ENCODE results near the gene ODR4. TPM values are rescaled to one million over a fixed set of nuclear protein-coding genes. Genes with fewer than 3 reads are reported as not detected.

ODR4 gene
- total RNA-seq, 4 donors from 2014 or later = 11.3 to 16.8 (median 11.9) TPM

DNA sequence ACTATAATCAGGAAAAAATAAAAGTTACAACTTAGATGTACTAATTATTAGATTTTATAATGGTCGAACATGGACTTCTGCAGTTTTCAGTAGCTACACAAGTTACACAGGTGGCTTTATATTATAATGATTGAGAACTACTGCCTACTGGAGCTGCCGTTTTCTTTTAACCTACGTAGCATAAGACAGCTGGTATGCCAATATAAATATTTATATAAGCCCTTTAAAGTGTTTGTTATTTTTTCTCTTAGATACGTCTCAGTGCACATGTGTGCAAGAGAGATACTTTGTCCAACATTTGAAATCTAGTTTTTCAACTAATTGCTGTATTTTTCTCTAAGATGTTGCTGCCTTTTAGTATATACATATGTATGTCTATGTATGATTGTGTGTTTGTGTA, 42.9 kb downstream of the ODR4 start:
- intact Hi-C loops (cut with DNase I; ENCODE audit: low total_unique reads) (no loop called here), in situ Hi-C loops (cut with MboI; ENCODE audit: low sequenced_read_pairs in 4 of 4) (no loop called here)

DNA sequence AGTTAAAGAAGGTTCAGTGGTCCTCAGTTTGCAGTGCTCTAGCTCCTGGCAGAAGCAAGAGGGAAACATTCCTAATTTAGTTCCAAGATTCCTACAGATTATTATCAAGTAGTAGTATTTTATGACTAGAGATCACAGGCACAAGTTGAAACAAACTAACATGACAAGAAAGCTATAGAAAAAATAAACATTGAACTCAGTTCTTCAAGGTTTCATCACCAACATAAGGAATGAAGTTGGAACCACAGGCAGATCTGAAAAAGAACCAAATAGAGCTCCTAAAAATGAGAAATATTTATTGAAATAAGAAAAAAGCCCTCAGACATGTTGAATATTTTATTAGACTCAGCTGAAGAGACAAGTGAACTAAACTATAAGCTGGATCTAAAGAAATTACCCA, 44.7 kb downstream of the ODR4 start:
- H3K27ac ChIP-seq = no peak overlapping the region
- peaks cover 6 to 14% of the 10 kb centered on the region in 2 donors for H3K36me3 ChIP-seq
- H3K4me3 ChIP-seq = no peak overlapping the region
- no peak for TF ChIP-seq CTCF (IDR thresholded peaks at IDR 0.05 in 4 of 5, conservative IDR thresholded peaks at IDR 0.05 in 1 of 5)
- no peak for TF ChIP-seq POLR2A (IDR thresholded peaks at IDR 0.05)
- no peaks in the 10 kb centered on the region for H3K4me1 ChIP-seq
- H3K27me3 ChIP-seq = no peaks in the 10 kb centered on the region
- intact Hi-C loops (cut with DNase I; ENCODE audit: low total_unique reads) (no loop called here), in situ Hi-C loops (cut with MboI; ENCODE audit: low sequenced_read_pairs in 4 of 4) (no loop called here)
- no peak for DNase-seq
- ATAC-seq = no peak
- H3K9me3 ChIP-seq = no peaks in the 10 kb centered on the region

More for the DNA sequence above, 42.9 kb downstream of the ODR4 start:
- no peak overlapping the region for H3K27ac ChIP-seq
- H3K36me3 ChIP-seq = peaks cover 6 to 14% of the 10 kb centered on the region in 2 donors
- H3K4me1 ChIP-seq = no peaks in the 10 kb centered on the region
- H3K4me3 ChIP-seq = no peak overlapping the region
- H3K9me3 ChIP-seq = no peaks in the 10 kb centered on the region
- no peak for DNase-seq
- TF ChIP-seq CTCF (IDR thresholded peaks at IDR 0.05 in 4 of 5, conservative IDR thresholded peaks at IDR 0.05 in 1 of 5) = no peak
- ATAC-seq = no peak
- H3K27me3 ChIP-seq = no peaks in the 10 kb centered on the region

GRCh38 chr1:186420923-186421322, 45.3 kb downstream of the ODR4 start:
- Histone ChIP-seq H3K27ac (no peak overlapping the region), H3K4me1 (no peaks in the 10 kb centered on the region), H3K9me3 (no peaks in the 10 kb centered on the region), H3K27me3 (no peaks in the 10 kb centered on the region), H3K36me3 (peaks cover 6 to 14% of the 10 kb centered on the region in 2 donors), H3K4me3 (no peak overlapping the region)
- intact Hi-C loops (cut with DNase I; ENCODE audit: low total_unique reads) = no loop called here
- DNase-seq = no peak
- in situ Hi-C loops (cut with MboI; ENCODE audit: low sequenced_read_pairs in 4 of 4) = no loop called here
- no peak for TF ChIP-seq POLR2A (IDR thresholded peaks at IDR 0.05)
- TF ChIP-seq CTCF (IDR thresholded peaks at IDR 0.05 in 4 of 5, conservative IDR thresholded peaks at IDR 0.05 in 1 of 5) = no peak
- ATAC-seq = no peak

GRCh38 chr1:186421446-186421845, 45.8 kb downstream of the ODR4 start:
- in situ Hi-C loops (cut with MboI; ENCODE audit: low sequenced_read_pairs in 4 of 4) (no loop called here), intact Hi-C loops (cut with DNase I; ENCODE audit: low total_unique reads) (no loop called here)
- Histone ChIP-seq H3K36me3 (peaks cover 6 to 14% of the 10 kb centered on the region in 2 donors), H3K4me3 (no peak overlapping the region), H3K27ac (no peak overlapping the region), H3K27me3 (no peaks in the 10 kb centered on the region), H3K4me1 (no peaks in the 10 kb centered on the region), H3K9me3 (no peaks in the 10 kb centered on the region)
- DNase-seq (no peak), ATAC-seq (no peak)
- TF ChIP-seq CTCF (IDR thresholded peaks at IDR 0.05 in 4 of 5, conservative IDR thresholded peaks at IDR 0.05 in 1 of 5) = no peak
- TF ChIP-seq POLR2A (IDR thresholded peaks at IDR 0.05) = no peak

DNA sequence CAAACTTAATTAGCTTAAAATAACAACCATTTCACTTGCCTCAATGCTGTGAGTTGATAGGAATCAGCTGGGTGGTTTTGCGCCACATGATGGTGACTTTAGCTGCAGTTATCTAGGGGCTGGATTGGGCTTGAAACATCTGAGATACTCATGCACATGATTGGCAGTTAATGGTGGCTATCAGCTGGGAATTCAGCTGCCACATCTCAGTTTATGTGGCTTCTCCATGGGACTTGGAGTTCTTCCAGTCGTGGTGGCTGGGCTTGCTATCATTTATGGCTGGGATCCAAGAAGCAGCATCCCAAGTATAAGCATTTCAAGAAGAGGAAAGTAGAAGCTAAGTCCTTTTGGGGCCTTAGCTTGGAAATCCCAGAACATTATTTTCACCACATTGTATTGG, 48.9 kb downstream of the ODR4 start:
- no peak overlapping the region for H3K4me3 ChIP-seq
- no peaks in the 10 kb centered on the region for H3K9me3 ChIP-seq
- intact Hi-C loops (cut with DNase I; ENCODE audit: low total_unique reads) = no loop called here
- H3K36me3 ChIP-seq = peaks cover 2 to 3% of the 10 kb centered on the region in 2 donors
- H3K4me1 ChIP-seq = no peaks in the 10 kb centered on the region
- peak overlapping the region in 1 of 4 donors; percentile 11 for H3K27ac ChIP-seq
- H3K27me3 ChIP-seq = no peaks in the 10 kb centered on the region
- ATAC-seq = peak; percentile 60 to 83
- in situ Hi-C loops (cut with MboI; ENCODE audit: low sequenced_read_pairs in 4 of 4) = no loop called here
- DNase-seq = peak; percentile 28 to 31
- no peak for TF ChIP-seq POLR2A (IDR thresholded peaks at IDR 0.05)

Measured in gastrocnemius medialis (tissue), 4 donors.